Measurements from ENCODE around the gene SFMBT1. TPM values are rescaled to one million over a fixed set of nuclear protein-coding genes. Genes with fewer than 3 reads are reported as not detected.

The SFMBT1 gene
- polyA plus RNA-seq, 2 of the 4 experiments (the other 2 are of a cell fraction): 7.0 to 9.9 TPM

GRCh38 chr3:53046171-53047170 is 598 bp upstream of the SFMBT1 start (continued):
- TF ChIP-seq SMC3 (IDR thresholded peaks at IDR 0.05) (peak; percentile 29; the same call in 2 of the 3 replicates), CTCF (IDR thresholded peaks at IDR 0.05) (peak; percentile 52), CBX8 (IDR thresholded peaks at IDR 0.05) (no peak), ESRRA (IDR thresholded peaks at IDR 0.05; ENCODE audit: borderline replicate concordance, low read length) (no peak), TFCP2L1 (CRISPR knock-in tag; IDR thresholded peaks at IDR 0.05) (no peak), MAX (IDR thresholded peaks at IDR 0.05) (peak; percentile 82), NR3C1 (IDR thresholded peaks at IDR 0.05) (no peak), BCL3 (IDR thresholded peaks at IDR 0.05) (no peak), NPAS2 (CRISPR knock-in tag; IDR thresholded peaks at IDR 0.05; ENCODE audit: borderline replicate concordance) (no peak), JUN (IDR thresholded peaks at IDR 0.05) (peak in 1 of 2 experiments; percentile 72; a peak in 2 of 5 replicates), EP300 (IDR thresholded peaks at IDR 0.05) (no peak), RNF2 (IDR thresholded peaks at IDR 0.05; ENCODE audit: borderline replicate concordance, low read depth) (no peak), ZC3H11A (IDR thresholded peaks at IDR 0.05) (no peak), HDAC2 (IDR thresholded peaks at IDR 0.05) (no peak), MAFK (IDR thresholded peaks at IDR 0.05; ENCODE audit: partially characterized antibody) (no peak), HES2 (IDR thresholded peaks at IDR 0.05) (no peak)

- ChIA-PET CTCF (interaction anchor here (0.7 to 1.2 kb wide), 3 partner anchors 18 to 194 kb away, joined by 3 read pairs; no protein-coding TSS in a partner anchor), POLR2A (interaction anchor here (0.6 to 1.8 kb wide), 3 partner anchors 9 to 224 kb away, joined by 3 to 6 read pairs (median 4); no protein-coding TSS in a partner anchor)
- no peak for FAIRE-seq
- 2% methylated on average over 12 of the region's 101 CpGs for WGBS (ENCODE audit: missing lambda C conversion rate)
- H3K9me3 ChIP-seq: no peaks in the 10 kb centered on the region
- H3K4me2 ChIP-seq: peak overlapping the region; percentile 78
- DNase-seq (ENCODE audit: low read depth in 1 of 2, low spot score in 1 of 2): peak; percentile 36 to 45
- peak overlapping the region; percentile 99 to 100 for H3K27ac ChIP-seq
- TF ChIP-seq CHD2 (IDR thresholded peaks at IDR 0.05; ENCODE audit: low read length, partially characterized antibody) (no peak), PHF8 (IDR thresholded peaks at IDR 0.05; ENCODE audit: borderline replicate concordance, low read depth) (peak; percentile 21; the same call in 1 of the 2 replicates)
- peak; percentile 37 to 54 for ATAC-seq
- H3K4me1 ChIP-seq: peaks cover 43% of the 10 kb centered on the region
- peak overlapping the region; percentile 99 for H3K4me3 ChIP-seq
Measured at GRCh38 chr3:53044711-53045517, 959 bp downstream of the SFMBT1 start.

GRCh38 chr3:53044371-53044710 is 1.5 kb downstream of the SFMBT1 start:
- POLR2A ChIA-PET: interaction anchor here (1.8 kb wide), 1 partner anchor 9 kb away, joined by 6 read pairs; no protein-coding TSS in a partner anchor
- peak in 1 of 2 experiments; percentile 11 for DNase-seq (ENCODE audit: low read depth in 1 of 2, low spot score in 1 of 2)

More at GRCh38 chr3:53044371-53044710, 1.5 kb downstream of the SFMBT1 start:
- FAIRE-seq (no peak), ATAC-seq (no peak)
- peak overlapping the region; percentile 78 for H3K4me2 ChIP-seq
- 41% methylated on average over 11 of the region's 11 CpGs for WGBS (ENCODE audit: missing lambda C conversion rate)
- peak overlapping the region; percentile 99 to 100 for H3K27ac ChIP-seq
- CTCF ChIA-PET: interaction anchor here (0.7 to 1.2 kb wide), 2 partner anchors 137 to 193 kb away, joined by 3 read pairs; no protein-coding TSS in a partner anchor
- peaks cover 49% of the 10 kb centered on the region for H3K4me1 ChIP-seq
- no peaks in the 10 kb centered on the region for H3K9me3 ChIP-seq
- H3K4me3 ChIP-seq: peak overlapping the region; percentile 99
- no peak for TF ChIP-seq NPAS2 (CRISPR knock-in tag; IDR thresholded peaks at IDR 0.05; ENCODE audit: borderline replicate concordance)
- TF ChIP-seq ESRRA (IDR thresholded peaks at IDR 0.05; ENCODE audit: borderline replicate concordance, low read length): no peak
- TF ChIP-seq PBX3 (IDR thresholded peaks at IDR 0.05): no peak
